ENCODE data around the gene IL1A. TPM values are rescaled to one million over a fixed set of nuclear protein-coding genes. Genes with fewer than 3 reads are reported as not detected.
A peak's percentile ranks its signal among the peaks of the same experiment; 100 is the strongest.

The IL1A gene
- total and polyA plus RNA-seq, 10 of the 15 experiments (the other 5 are each of a cell fraction or from before 2014, with no cell fraction given): 0.10 to 8.7 (median 6.9) TPM

DNA sequence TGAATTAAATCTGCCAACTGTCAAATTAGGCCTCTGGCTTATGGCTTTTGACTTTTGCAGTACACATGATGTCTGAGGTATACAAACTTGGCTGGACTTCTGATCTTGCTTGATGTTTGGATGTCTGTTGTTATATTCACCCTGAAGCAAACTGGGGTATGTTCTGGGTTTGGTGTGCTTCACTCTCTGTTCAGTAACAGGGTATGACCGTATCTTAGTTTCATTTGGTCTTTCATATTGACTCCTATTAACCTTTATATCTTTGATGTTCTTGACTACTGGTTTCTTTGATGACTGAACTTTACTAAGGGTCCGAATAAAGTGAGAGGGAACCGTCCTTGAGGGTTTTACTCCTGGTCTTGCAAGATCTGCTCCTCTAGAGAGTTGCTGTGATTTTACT is 28.1 kb downstream of the IL1A start:
- TSS peak; percentile 55 for BruUV-seq (replicated peaks)
- Histone ChIP-seq H3K4me1 (ENCODE audit: control insufficient read depth, insufficient read depth, low read length) (no peaks in the 10 kb centered on the region), H3K27me3 (replicated peaks in 1 of 2; ENCODE audit: control insufficient read depth in 2 of 2, insufficient read depth in 2 of 2, low read length in 1 of 2) (no peaks in the 10 kb centered on the region), H2AFZ (ENCODE audit: control insufficient read depth, low read depth, low read length) (no peak overlapping the region; the same call in 1 of the 2 replicates), H3K4me2 (ENCODE audit: control insufficient read depth, insufficient read depth) (no peak overlapping the region), H3K36me3 (ENCODE audit: control insufficient read depth in 2 of 2, insufficient read depth in 2 of 2, low read length in 1 of 2) (peaks cover 4 to 26% of the 10 kb centered on the region in 2 experiments), H3K4me3 (no peak overlapping the region), H3K27ac (ENCODE audit: control insufficient read depth, insufficient read depth) (no peak overlapping the region), H3K9me3 (replicated peaks; ENCODE audit: control insufficient read depth, insufficient read depth, low read length) (no peaks in the 10 kb centered on the region), H4K20me1 (ENCODE audit: control insufficient read depth, insufficient read depth) (no peaks in the 10 kb centered on the region), H3K9ac (ENCODE audit: control insufficient read depth, insufficient read depth, low read length) (no peak overlapping the region), H3K79me2 (ENCODE audit: control insufficient read depth, insufficient read depth, low read length) (no peaks in the 10 kb centered on the region; the same call in none of the 2 replicates)
- ATAC-seq: peak; percentile 64
- ChIA-PET RAD21 (ENCODE audit: unreplicated experiment) (interaction anchor here (0.9 to 10.0 kb wide), 3 partner anchors 76 to 185 kb away, joined by 3 to 281 read pairs (median 227); no protein-coding TSS in a partner anchor), POLR2A (interaction anchor here (0.6 to 1.1 kb wide), 2 partner anchors 26 to 852 kb away, joined by 3 read pairs; no protein-coding TSS in a partner anchor), SMC1A (ENCODE audit: uncharacterized antibody, unreplicated experiment) (interaction anchor here (1.3 to 10.4 kb wide), 2 partner anchors 25 to 126 kb away, joined by 6 to 362 read pairs; no protein-coding TSS in a partner anchor), CTCF (interaction anchor here (0.6 to 17.7 kb wide), 5 partner anchors 66 to 186 kb away, joined by 3 to 496 read pairs (median 7); no protein-coding TSS in a partner anchor)
- intact Hi-C loops (cut with micrococcal nuclease; ENCODE audit: unreplicated experiment) (loop anchor here (2.0 kb wide), 1 partner anchor 57 kb away; no protein-coding TSS in a partner anchor), in situ Hi-C loops (cut with MboI) (no loop called here)
- TF ChIP-seq, protein P1, sequence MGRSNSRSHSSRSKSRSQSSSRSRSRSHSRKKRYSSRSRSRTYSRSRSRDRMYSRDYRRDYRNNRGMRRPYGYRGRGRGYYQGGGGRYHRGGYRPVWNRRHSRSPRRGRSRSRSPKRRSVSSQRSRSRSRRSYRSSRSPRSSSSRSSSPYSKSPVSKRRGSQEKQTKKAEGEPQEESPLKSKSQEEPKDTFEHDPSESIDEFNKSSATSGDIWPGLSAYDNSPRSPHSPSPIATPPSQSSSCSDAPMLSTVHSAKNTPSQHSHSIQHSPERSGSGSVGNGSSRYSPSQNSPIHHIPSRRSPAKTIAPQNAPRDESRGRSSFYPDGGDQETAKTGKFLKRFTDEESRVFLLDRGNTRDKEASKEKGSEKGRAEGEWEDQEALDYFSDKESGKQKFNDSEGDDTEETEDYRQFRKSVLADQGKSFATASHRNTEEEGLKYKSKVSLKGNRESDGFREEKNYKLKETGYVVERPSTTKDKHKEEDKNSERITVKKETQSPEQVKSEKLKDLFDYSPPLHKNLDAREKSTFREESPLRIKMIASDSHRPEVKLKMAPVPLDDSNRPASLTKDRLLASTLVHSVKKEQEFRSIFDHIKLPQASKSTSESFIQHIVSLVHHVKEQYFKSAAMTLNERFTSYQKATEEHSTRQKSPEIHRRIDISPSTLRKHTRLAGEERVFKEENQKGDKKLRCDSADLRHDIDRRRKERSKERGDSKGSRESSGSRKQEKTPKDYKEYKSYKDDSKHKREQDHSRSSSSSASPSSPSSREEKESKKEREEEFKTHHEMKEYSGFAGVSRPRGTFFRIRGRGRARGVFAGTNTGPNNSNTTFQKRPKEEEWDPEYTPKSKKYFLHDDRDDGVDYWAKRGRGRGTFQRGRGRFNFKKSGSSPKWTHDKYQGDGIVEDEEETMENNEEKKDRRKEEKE (IDR thresholded peaks at IDR 0.05): no peak
- TF ChIP-seq TCF7 (IDR thresholded peaks at IDR 0.05; ENCODE audit: borderline replicate concordance): peak; percentile 63; the same call in 1 of the 2 replicates
- WGBS (ENCODE audit: insufficient coverage, insufficient replicate concordance, low lambda C conversion rate, missing lambda C conversion rate): 26% methylated on average over 3 of the region's 3 CpGs
- DNase-seq (ENCODE audit: low read depth, low spot score): no peak
- no peak for FAIRE-seq

Measured in GM12878 (cell line).